MM.1S (cell line): ENCODE data around the gene PLA2G15.

Experiments
- EZH2 ChIP-seq: fragments of 300-600 bp; sonication (generic); optimal IDR thresholded peaks from 2 replicates; pipeline ENCODE3; 2017; ENCODE audit warnings: low read depth, mild to moderate bottlenecking, antibody characterized with exemption, low read length, mixed read lengths
- EZH2phosphoT487 ChIP-seq: fragments of 300-600 bp; sonication (generic); IDR thresholded peaks from 2 replicates; pipeline ENCODE4 v1.6.1; 2018; ENCODE audit warnings: antibody characterized with exemption, low read length
- TF ChIP-seq, protein P1 (sequence below): fragments of 300-600 bp; sonication (generic); IDR thresholded peaks from 2 replicates; pipeline ENCODE4 v1.5.1; 2016; ENCODE audit warnings: antibody characterized with exemption, low read length, mixed read lengths

DNA sequence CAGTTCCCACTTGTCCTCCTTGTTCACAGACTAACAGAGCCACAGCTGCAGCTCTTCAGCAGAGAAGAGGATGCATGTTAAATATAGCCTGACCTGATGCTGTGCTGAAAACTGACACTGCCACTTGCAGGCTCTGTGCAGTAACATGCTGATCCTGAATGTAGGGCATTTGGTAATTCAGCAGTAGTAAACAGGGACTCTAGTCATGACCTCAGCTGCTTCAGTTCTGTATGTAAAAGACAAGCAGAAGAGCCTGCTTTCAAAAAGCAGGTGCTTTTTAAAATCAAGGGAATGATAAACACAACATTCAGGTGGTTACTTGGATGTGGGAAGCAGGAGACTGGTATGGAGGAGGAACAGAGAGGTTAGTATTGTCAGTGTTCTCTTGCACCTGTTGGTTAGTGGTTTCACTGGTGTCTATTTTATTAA lies 43.1 kb upstream of the PLA2G15 start:
- TF ChIP-seq EZH2phosphoT487: no peak
- TF ChIP-seq, protein P1, sequence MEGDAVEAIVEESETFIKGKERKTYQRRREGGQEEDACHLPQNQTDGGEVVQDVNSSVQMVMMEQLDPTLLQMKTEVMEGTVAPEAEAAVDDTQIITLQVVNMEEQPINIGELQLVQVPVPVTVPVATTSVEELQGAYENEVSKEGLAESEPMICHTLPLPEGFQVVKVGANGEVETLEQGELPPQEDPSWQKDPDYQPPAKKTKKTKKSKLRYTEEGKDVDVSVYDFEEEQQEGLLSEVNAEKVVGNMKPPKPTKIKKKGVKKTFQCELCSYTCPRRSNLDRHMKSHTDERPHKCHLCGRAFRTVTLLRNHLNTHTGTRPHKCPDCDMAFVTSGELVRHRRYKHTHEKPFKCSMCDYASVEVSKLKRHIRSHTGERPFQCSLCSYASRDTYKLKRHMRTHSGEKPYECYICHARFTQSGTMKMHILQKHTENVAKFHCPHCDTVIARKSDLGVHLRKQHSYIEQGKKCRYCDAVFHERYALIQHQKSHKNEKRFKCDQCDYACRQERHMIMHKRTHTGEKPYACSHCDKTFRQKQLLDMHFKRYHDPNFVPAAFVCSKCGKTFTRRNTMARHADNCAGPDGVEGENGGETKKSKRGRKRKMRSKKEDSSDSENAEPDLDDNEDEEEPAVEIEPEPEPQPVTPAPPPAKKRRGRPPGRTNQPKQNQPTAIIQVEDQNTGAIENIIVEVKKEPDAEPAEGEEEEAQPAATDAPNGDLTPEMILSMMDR: peak; percentile 15
- TF ChIP-seq EZH2: no peak
